Measurements from ENCODE around the gene APPL1.

The APPL1 gene

DNA sequence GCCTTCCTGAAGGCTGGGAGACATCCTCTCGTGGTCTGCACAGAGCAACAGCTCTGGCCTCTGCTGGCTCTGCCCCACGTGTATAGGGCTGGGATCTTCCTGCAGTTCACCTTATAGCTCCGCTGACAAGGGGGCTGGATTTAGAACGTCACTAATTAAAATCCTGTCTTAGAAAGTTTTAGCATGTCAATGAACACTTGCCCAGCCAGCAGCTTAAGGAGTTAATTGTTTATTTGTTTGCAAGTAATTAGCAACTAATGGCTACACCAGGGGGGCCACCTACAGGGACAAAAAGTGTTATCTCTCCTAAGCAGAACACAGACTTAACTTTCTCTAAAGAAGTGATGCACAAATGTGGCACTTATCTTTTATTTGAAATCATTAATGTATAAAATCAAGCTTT is 27.6 kb upstream of the APPL1 start, which contains the start of gene HESX1:
Gene HESX1 (minus strand): TSS at position 84 of the 403 bp plus-strand sequence. CDS start 60 bp downstream, at position 24.
- no peak for DNase-seq (ENCODE audit: low read depth, low spot score)
- ChIA-PET POLR2A (no interaction called here), CTCF (interaction anchor here (1.3 kb wide), 2 partner anchors 21 to 29 kb away, joined by 3 to 6 read pairs; no protein-coding TSS in a partner anchor)
- H3K4me3 ChIP-seq (ENCODE audit: low read depth, low read length), result no peak within 1 kb of the TSS
- no peak for TF ChIP-seq CTCF (IDR thresholded peaks at IDR 0.05; ENCODE audit: insufficient read depth, low read length, missing control alignments)

GRCh38 chr3:57206423-57206822 is 21.1 kb upstream of the APPL1 start:
- ChIA-PET POLR2A (no interaction called here), CTCF (interaction anchor here (0.9 to 1.9 kb wide), 3 partner anchors 16 to 37 kb away, joined by 3 to 4 read pairs (median 3); no protein-coding TSS in a partner anchor)
- no peak for TF ChIP-seq CTCF (IDR thresholded peaks at IDR 0.05; ENCODE audit: insufficient read depth, low read length, missing control alignments)
- H3K4me3 ChIP-seq (ENCODE audit: low read depth, low read length), result no peak overlapping the region
- DNase-seq (ENCODE audit: low read depth, low spot score), result no peak

DNA sequence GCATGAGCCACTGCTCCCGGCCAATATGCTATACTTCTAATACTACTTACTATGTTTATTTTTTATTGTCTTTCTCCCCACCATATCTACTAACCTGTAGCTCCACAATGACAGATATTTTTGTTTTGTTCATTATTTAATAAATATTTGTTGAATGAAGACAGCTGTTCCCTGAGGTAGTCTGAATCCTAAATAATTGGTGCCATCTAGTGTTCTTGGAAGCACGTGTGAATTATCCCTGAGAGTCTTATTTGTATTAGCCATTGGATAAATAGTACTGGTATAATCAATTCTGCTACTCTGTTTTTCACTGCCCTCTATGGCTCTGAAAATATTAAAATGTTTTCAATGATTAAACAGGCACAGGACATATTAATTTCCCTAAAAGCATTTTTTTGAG is 5.6 kb upstream of the APPL1 start:
- ChIA-PET POLR2A (no interaction called here), CTCF (interaction anchor here (0.6 to 4.5 kb wide), 16 partner anchors 9 to 226 kb away, joined by 3 to 69 read pairs (median 3); partner anchors contain the start of gene IL17RD)
- H3K4me3 ChIP-seq (ENCODE audit: low read depth, low read length), result no peak overlapping the region
- no peak for TF ChIP-seq CTCF (IDR thresholded peaks at IDR 0.05; ENCODE audit: insufficient read depth, low read length, missing control alignments)
- DNase-seq (ENCODE audit: low read depth, low spot score), result no peak

DNA sequence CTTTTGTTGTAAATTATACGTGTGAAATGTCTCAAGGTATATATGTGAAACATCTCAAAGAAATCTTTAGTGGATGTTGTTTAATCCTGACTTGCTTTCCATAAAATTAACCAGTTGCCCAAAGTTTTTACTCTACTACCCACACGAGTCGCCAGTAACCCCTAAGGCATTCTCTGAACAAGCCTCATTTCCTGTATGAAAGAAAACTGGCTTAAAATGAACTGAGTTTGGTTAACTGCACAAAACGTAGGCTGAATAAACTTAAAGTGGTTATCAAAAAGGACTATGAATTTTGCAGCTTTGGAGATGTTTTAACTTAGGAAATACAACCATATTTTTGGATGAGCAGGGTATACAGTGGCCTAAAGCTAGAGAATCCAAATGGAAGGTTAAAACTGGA is 2.7 kb upstream of the APPL1 start:
- no peak for TF ChIP-seq CTCF (IDR thresholded peaks at IDR 0.05; ENCODE audit: insufficient read depth, low read length, missing control alignments)
- no peak overlapping the region for H3K4me3 ChIP-seq (ENCODE audit: low read depth, low read length)
- CTCF ChIA-PET, result interaction anchor here (1.5 to 4.5 kb wide), 2 partner anchors 54 to 124 kb away, joined by 4 to 69 read pairs; no protein-coding TSS in a partner anchor
- POLR2A ChIA-PET, result no interaction called here
- no peak for DNase-seq (ENCODE audit: low read depth, low spot score)

GRCh38 chr3:57226176-57226575 is 1.4 kb upstream of the APPL1 start:
- POLR2A ChIA-PET, result no interaction called here
- no peak for TF ChIP-seq CTCF (IDR thresholded peaks at IDR 0.05; ENCODE audit: insufficient read depth, low read length, missing control alignments)
- no peak for DNase-seq (ENCODE audit: low read depth, low spot score)
- no peak overlapping the region for H3K4me3 ChIP-seq (ENCODE audit: low read depth, low read length)
- CTCF ChIA-PET, result interaction anchor here (1.1 to 1.5 kb wide), 5 partner anchors 19 to 231 kb away, joined by 3 to 9 read pairs (median 7); no protein-coding TSS in a partner anchor

DNA sequence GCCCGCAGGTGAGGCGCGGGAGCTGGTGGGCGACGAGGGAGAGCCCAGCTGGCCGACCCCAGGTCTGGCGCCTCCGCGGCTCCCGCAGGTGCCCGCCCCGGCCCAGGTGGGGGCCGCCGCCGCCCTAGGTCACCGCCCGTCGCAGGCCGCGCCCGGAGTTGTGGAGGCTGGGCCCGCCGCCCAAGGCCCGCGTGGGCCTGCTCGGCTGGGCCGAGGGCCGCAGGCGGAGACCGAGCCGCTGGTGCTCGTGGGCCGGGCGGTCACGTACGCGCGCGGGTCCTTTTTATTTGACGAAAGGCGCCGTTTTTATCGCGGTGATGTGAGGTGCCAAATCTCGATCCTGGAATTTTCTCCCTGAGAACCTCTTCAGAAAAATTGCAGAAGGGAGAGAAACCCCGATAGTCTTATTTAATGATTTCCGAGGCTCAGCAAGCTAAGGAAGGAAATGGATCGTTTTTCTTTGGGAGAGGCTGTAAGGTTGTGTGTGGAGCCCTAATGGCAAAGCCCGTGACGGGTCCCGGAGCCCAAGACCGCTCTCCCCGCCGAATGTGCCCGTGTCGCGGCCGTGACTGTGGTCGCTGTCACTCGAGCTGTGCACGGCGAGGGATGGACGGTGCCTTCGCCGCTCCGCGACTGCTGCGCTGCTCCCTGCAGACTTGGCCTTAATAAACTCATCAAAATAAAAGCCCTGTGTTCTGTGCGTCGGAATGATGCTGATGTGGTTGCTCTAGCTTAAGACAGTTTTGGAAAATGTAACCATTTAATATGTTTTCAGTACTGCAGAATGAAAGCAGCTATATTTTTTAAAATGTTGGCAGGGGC is 612 bp downstream of the APPL1 start:
- no peak for DNase-seq (ENCODE audit: low read depth, low spot score)
- CTCF ChIA-PET, result interaction anchor here (0.7 to 2.1 kb wide), 3 partner anchors 58 to 329 kb away, joined by 3 to 10 read pairs (median 3); no protein-coding TSS in a partner anchor
- H3K4me3 ChIP-seq (ENCODE audit: low read depth, low read length), result peak overlapping the region; percentile 92
- POLR2A ChIA-PET, result interaction anchor here (1.1 kb wide), 1 partner anchor 328 kb away, joined by 4 read pairs; the partner anchor contains the start of gene PDE12
- no peak for TF ChIP-seq CTCF (IDR thresholded peaks at IDR 0.05; ENCODE audit: insufficient read depth, low read length, missing control alignments)

Measured in AG04449 (cell line).